Natural killer cell (primary cell): ENCODE measurements around the gene NCSTN. TPM values are rescaled to one million over a fixed set of nuclear protein-coding genes. Genes with fewer than 3 reads are reported as not detected.
A peak's percentile ranks its signal among the peaks of the same experiment; 100 is the strongest.

ENCODE experiments used
- ATAC-seq, 3 donors: fragments of 150-1000 bp in 2 of 3; fragments of 200-7000 bp in 1 of 3; cut with Tn5 transposase; 1 replicate in 1 of 3; 2 replicates in 2 of 3; pipeline ENCODE4 v1.10.0; 2021; ENCODE audit warnings: mild to moderate bottlenecking in 2 of 3, moderate library complexity in 2 of 3
- DNase-seq, 2 donors: peaks; one replicate each; pipeline versions ENCODE4 v3.0.0 to v3.0.0-alpha.2; 2013 to 2021; ENCODE audit warnings: mixed read lengths in 1 of 2
- H3K27ac ChIP-seq: one replicate; pipeline ENCODE4 v1.5.1; 2013; ENCODE audit warnings: mild to moderate bottlenecking, low read length
- H3K27me3 ChIP-seq: one replicate; pipeline ENCODE4 v1.6.1; 2013; ENCODE audit warnings: low read length; ENCODE audit not compliant: control insufficient read depth, insufficient read depth
- H3K36me3 ChIP-seq: one replicate; pipeline ENCODE4 v1.6.1; 2013; ENCODE audit warnings: low read length; ENCODE audit not compliant: control insufficient read depth, insufficient read depth
- H3K4me1 ChIP-seq: one replicate; pipeline ENCODE4 v1.6.1; 2013; ENCODE audit warnings: low read length; ENCODE audit not compliant: control insufficient read depth, insufficient read depth
- H3K4me3 ChIP-seq: one replicate; pipeline ENCODE4 v1.5.1; 2013; ENCODE audit warnings: low read length
- H3K9me3 ChIP-seq: one replicate; pipeline ENCODE4 v1.6.1; 2013; ENCODE audit warnings: low read length; ENCODE audit not compliant: control insufficient read depth, insufficient read depth
- H3K27ac Mint-ChIP-seq, 2 donors: one replicate each; pipeline ENCODE4 v1.8.0; 2022; ENCODE audit warnings: mild to moderate bottlenecking in 2 of 2, mixed read lengths in 2 of 2, moderate library complexity in 1 of 2
- H3K27me3 Mint-ChIP-seq, 2 donors: one replicate each; pipeline ENCODE4 v1.8.0; 2022; ENCODE audit warnings: low read depth in 2 of 2, mixed read lengths in 2 of 2
- H3K36me3 Mint-ChIP-seq: one replicate; pipeline ENCODE4 v1.8.0; 2022; ENCODE audit warnings: mixed read lengths
- H3K4me1 Mint-ChIP-seq, 2 donors: one replicate each; pipeline ENCODE4 v1.8.0; 2022; ENCODE audit warnings: mixed read lengths in 2 of 2
- H3K4me3 Mint-ChIP-seq: one replicate; pipeline ENCODE4 v1.8.0; 2022; ENCODE audit warnings: mild to moderate bottlenecking, moderate library complexity, mixed read lengths
- H3K9me3 Mint-ChIP-seq, 2 donors: one replicate each; pipeline ENCODE4 v1.8.0; 2022; ENCODE audit warnings: mixed read lengths in 2 of 2
- WGBS: methylation state at CpG from one replicate; pipeline ENCODE4 v1.1.7; 2013; ENCODE audit warnings: missing lambda C conversion rate; ENCODE audit not compliant: insufficient coverage; 5-methylcytosine and 5-hydroxymethylcytosine counted together
- intact Hi-C: fragments of 100-400 bp; cut with micrococcal nuclease; formaldehyde crosslinking; loops from one replicate; pipeline ENCODE4 v1.14.2; 2022
- total RNA-seq, 4 donors: library from RNA; stranded (reverse); fragments of 120-200 nt in 1 of 4; gene quantifications; one replicate each; pipeline versions ENCODE4 v1.2.3 to v1.2.4, GENCODE V29; 2013 to 2022
- TF ChIP-seq, protein P1 (sequence below): fragments of 200-600 bp; IDR thresholded peaks from one replicate; pipeline ENCODE4 v1.8.0; 2022; ENCODE audit warnings: antibody characterized with exemption

Gene NCSTN
- total RNA-seq, 3 donors from 2014 or later (not counting 1 experiment from before 2014, with no cell fraction given) = 104 to 140 (median 110) TPM

DNA sequence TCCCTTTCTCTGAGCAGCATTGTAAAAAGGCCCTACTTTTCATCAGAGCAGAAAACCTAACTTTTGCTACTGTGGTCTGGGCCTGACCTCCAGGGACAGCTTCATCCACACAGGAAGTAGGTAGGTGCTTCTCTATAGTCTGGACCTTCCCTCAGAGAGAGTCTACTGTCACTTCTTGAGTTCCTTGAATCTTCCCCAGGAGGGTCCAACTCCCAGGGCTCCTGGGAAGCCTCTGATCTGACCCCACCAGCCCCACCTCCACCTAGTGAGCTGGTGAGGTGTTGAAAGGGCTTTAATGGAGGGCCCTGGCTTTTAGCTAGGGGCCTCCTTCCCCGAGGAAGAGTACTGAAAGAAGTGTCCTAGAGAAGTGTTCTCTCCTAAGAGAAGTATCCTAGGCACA, 54.5 kb downstream of the NCSTN start:
- H3K9me3 ChIP-seq = no peaks in the 10 kb centered on the region
- TF ChIP-seq, protein P1, sequence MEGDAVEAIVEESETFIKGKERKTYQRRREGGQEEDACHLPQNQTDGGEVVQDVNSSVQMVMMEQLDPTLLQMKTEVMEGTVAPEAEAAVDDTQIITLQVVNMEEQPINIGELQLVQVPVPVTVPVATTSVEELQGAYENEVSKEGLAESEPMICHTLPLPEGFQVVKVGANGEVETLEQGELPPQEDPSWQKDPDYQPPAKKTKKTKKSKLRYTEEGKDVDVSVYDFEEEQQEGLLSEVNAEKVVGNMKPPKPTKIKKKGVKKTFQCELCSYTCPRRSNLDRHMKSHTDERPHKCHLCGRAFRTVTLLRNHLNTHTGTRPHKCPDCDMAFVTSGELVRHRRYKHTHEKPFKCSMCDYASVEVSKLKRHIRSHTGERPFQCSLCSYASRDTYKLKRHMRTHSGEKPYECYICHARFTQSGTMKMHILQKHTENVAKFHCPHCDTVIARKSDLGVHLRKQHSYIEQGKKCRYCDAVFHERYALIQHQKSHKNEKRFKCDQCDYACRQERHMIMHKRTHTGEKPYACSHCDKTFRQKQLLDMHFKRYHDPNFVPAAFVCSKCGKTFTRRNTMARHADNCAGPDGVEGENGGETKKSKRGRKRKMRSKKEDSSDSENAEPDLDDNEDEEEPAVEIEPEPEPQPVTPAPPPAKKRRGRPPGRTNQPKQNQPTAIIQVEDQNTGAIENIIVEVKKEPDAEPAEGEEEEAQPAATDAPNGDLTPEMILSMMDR = no peak
- Mint-ChIP-seq H3K4me3 (no peak overlapping the region), H3K9me3 (no peaks in the 10 kb centered on the region), H3K36me3 (no peaks in the 10 kb centered on the region), H3K27ac (no peak overlapping the region), H3K27me3 (peaks cover 24 to 35% of the 10 kb centered on the region in 2 donors), H3K4me1 (peaks cover 0 to 21% of the 10 kb centered on the region in 2 donors)
- DNase-seq (no peak), ATAC-seq (no peak)
- H3K27me3 ChIP-seq = peaks cover 19% of the 10 kb centered on the region
- WGBS = 88% methylated on average over 1 of the region's 1 CpG
- no peak overlapping the region for H3K4me3 ChIP-seq
- no peaks in the 10 kb centered on the region for H3K36me3 ChIP-seq
- H3K27ac ChIP-seq = no peak overlapping the region
- intact Hi-C loops = no loop called here
- peaks cover 15% of the 10 kb centered on the region for H3K4me1 ChIP-seq

DNA sequence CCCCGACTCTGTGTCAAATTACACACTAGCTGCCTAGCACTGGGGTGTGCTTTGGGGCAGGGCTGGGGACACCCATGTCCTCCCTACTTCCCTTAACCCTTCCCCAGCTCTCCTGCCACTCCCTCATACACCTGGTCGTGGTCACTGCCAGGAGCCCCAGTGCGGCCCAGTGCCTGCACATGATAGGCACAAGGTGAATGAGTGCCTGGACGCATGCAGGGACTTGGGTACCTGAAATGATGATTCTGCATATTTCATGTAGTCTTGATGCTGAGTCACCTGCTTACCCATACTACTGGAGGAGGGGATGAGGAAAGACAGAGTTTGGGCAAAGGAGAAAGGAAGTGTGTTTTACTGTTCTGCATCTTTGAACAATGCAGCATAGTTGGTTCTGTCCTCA, 55.6 kb downstream of the NCSTN start:
- Mint-ChIP-seq H3K9me3 (no peaks in the 10 kb centered on the region), H3K36me3 (no peaks in the 10 kb centered on the region), H3K27me3 (peaks cover 26 to 35% of the 10 kb centered on the region in 2 donors), H3K4me1 (peaks cover 0 to 24% of the 10 kb centered on the region in 2 donors), H3K4me3 (peak overlapping the region; percentile 5), H3K27ac (no peak overlapping the region)
- no peak overlapping the region for H3K4me3 ChIP-seq
- DNase-seq (no peak), ATAC-seq (no peak)
- H3K9me3 ChIP-seq = no peaks in the 10 kb centered on the region
- intact Hi-C loops = no loop called here
- peaks cover 19% of the 10 kb centered on the region for H3K27me3 ChIP-seq
- WGBS = 89% methylated on average over 4 of the region's 4 CpGs
- H3K4me1 ChIP-seq = peaks cover 15% of the 10 kb centered on the region
- H3K27ac ChIP-seq = no peak overlapping the region
- TF ChIP-seq, protein P1 = no peak
- no peaks in the 10 kb centered on the region for H3K36me3 ChIP-seq

DNA sequence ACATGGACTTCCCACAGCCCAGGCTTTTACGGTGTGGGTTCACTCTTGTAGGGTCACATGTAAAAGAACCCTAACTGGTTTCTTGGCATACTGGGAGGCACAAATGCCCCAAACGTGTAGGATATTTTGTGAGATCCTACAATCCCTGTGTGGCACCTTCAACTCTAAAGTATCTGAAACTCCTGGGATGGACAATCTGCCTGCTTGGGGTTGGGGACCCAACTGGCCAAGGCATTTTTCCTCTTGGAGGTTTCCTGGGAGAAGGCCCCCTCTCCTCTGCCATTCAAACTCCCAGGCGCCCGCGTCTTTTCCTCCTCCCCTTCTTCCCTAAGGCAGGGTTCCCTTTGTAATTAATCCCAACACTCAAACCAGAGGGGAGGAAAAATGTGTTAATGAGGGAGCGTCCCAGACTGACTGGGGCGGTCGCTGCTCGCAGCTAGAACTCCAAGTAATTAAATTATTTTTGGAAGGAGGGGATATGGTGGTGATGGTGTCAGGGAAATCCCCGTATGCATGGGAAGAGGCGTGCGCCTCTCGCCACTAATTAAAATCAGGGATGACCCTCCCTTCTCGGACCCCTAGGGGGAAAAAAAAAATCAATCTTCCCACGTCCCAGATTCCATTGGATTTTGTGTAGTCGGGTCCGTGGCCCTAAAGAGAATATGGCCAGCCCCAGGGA, 56.5 kb downstream of the NCSTN start:
- TF ChIP-seq, protein P1 = no peak
- Histone ChIP-seq H3K4me1 (peaks cover 15% of the 10 kb centered on the region), H3K9me3 (no peaks in the 10 kb centered on the region), H3K36me3 (no peaks in the 10 kb centered on the region), H3K27me3 (peaks cover 19% of the 10 kb centered on the region), H3K4me3 (peak overlapping the region; percentile 21), H3K27ac (no peak overlapping the region)
- Mint-ChIP-seq H3K27me3 (peaks cover 26 to 32% of the 10 kb centered on the region in 2 donors), H3K9me3 (no peaks in the 10 kb centered on the region), H3K4me1 (peaks cover 0 to 24% of the 10 kb centered on the region in 2 donors), H3K4me3 (peak overlapping the region; percentile 35), H3K36me3 (no peaks in the 10 kb centered on the region), H3K27ac (no peak overlapping the region)
- 69% methylated on average over 14 of the region's 17 CpGs for WGBS
- no peak for DNase-seq
- no peak for ATAC-seq
- intact Hi-C loops = no loop called here
